Glutamatergic neuron (in vitro differentiated cells): ENCODE data around the gene ADAM22. TPM values are rescaled to one million over a fixed set of nuclear protein-coding genes. Genes with fewer than 3 reads are reported as not detected.
"Not testable (repeated sequence)": the region's sequence is repeated elsewhere in the genome, so short reads cannot be mapped to it uniquely, and the experiment has no call there.

Source experiments
- DNase-seq: peaks from one replicate; pipeline ENCODE4 v3.0.0; 2022
- H3K27ac Mint-ChIP-seq: one replicate; pipeline ENCODE4 v1.8.0; 2020; ENCODE audit warnings: mild to moderate bottlenecking, mixed read lengths, inconsistent platforms; ENCODE audit not compliant: unreplicated experiment
- H3K27me3 Mint-ChIP-seq: one replicate; pipeline ENCODE4 v1.8.0; 2020; ENCODE audit warnings: mild to moderate bottlenecking, moderate library complexity, mixed read lengths, inconsistent platforms; ENCODE audit not compliant: unreplicated experiment
- H3K36me3 Mint-ChIP-seq: one replicate; pipeline ENCODE4 v1.8.0; 2020; ENCODE audit warnings: mild to moderate bottlenecking, mixed read lengths, inconsistent platforms; ENCODE audit not compliant: unreplicated experiment
- H3K4me1 Mint-ChIP-seq: one replicate; pipeline ENCODE4 v1.8.0; 2020; ENCODE audit warnings: mild to moderate bottlenecking, low read depth, mixed read lengths, inconsistent platforms; ENCODE audit not compliant: unreplicated experiment
- H3K4me3 Mint-ChIP-seq: one replicate; pipeline ENCODE4 v1.8.0; 2020; ENCODE audit warnings: mild to moderate bottlenecking, mixed read lengths, inconsistent platforms; ENCODE audit not compliant: unreplicated experiment
- H3K9me3 Mint-ChIP-seq: one replicate; pipeline ENCODE4 v1.8.0; 2020; ENCODE audit warnings: mild to moderate bottlenecking, moderate library complexity, mixed read lengths, inconsistent platforms; ENCODE audit not compliant: unreplicated experiment
- total RNA-seq: library from RNA; stranded (reverse); fragmentation: NEBNext Ultra II Directional; extraction: Animal tissue kit (Norgen Biotek cat#: 25700); gene quantifications from one replicate; pipeline ENCODE4 v1.2.1, GENCODE V29; 2021; ENCODE audit not compliant: unreplicated experiment
- TF ChIP-seq, protein P1 (sequence below): fragments of 200-600 bp; sonication (generic); IDR thresholded peaks from one replicate; pipeline ENCODE4 v1.5.0; 2021; ENCODE audit not compliant: partially characterized antibody, unreplicated experiment

ADAM22 gene
- total RNA-seq, 1 donor from 2014 or later = 91.9 TPM

DNA sequence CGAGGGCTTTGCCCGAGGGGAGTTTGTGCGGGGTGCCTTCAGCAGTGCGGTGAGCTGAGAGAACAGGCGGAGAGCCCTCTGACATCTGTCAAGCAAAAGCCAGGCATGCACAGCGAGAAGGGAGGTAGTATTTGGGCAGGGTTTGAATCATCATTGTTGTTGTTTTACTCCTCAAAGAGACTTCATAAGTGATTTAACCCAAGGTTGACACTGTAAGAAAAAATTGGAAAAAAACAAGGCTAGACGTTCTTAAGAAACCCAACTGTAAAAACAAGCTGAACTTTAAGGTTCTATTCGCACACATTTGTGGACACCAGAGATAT, 1.3 kb downstream of the ADAM22 start:
- Mint-ChIP-seq H3K27ac (peak overlapping the region; percentile 95), H3K9me3 (peaks cover 8% of the 10 kb centered on the region), H3K36me3 (no peaks in the 10 kb centered on the region), H3K4me3 (peak overlapping the region; percentile 99), H3K27me3 (peaks cover 4% of the 10 kb centered on the region), H3K4me1 (peaks cover 6% of the 10 kb centered on the region)
- peak; percentile 26 for DNase-seq
- TF ChIP-seq, protein P1, sequence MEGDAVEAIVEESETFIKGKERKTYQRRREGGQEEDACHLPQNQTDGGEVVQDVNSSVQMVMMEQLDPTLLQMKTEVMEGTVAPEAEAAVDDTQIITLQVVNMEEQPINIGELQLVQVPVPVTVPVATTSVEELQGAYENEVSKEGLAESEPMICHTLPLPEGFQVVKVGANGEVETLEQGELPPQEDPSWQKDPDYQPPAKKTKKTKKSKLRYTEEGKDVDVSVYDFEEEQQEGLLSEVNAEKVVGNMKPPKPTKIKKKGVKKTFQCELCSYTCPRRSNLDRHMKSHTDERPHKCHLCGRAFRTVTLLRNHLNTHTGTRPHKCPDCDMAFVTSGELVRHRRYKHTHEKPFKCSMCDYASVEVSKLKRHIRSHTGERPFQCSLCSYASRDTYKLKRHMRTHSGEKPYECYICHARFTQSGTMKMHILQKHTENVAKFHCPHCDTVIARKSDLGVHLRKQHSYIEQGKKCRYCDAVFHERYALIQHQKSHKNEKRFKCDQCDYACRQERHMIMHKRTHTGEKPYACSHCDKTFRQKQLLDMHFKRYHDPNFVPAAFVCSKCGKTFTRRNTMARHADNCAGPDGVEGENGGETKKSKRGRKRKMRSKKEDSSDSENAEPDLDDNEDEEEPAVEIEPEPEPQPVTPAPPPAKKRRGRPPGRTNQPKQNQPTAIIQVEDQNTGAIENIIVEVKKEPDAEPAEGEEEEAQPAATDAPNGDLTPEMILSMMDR = no peak

DNA sequence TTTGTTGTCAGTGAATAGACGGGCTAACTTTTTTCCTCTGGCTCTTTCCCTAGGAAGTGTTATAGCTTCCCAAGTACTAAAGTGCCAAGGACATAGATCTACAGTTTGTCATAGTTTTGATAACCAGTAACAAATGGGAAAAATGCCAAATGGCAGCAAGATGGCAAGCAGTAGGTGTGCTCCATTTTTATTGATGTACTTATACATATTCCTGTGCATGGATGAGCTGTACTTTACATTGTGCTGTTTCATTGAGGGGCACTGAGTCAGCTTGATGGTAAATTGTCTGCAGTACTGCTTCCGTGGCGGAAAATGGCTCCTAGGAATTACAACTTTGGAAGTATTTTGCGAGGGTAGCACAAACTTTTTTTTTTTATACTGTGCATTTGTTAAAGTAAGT, 7.1 kb downstream of the ADAM22 start:
- H3K4me1 Mint-ChIP-seq = peaks cover 13% of the 10 kb centered on the region
- DNase-seq = no peak
- H3K9me3 Mint-ChIP-seq = peaks cover 2% of the 10 kb centered on the region
- H3K4me3 Mint-ChIP-seq = no peak overlapping the region
- no peaks in the 10 kb centered on the region for H3K27me3 Mint-ChIP-seq
- no peaks in the 10 kb centered on the region for H3K36me3 Mint-ChIP-seq
- TF ChIP-seq, protein P1 = no peak
- H3K27ac Mint-ChIP-seq = no peak overlapping the region

DNA sequence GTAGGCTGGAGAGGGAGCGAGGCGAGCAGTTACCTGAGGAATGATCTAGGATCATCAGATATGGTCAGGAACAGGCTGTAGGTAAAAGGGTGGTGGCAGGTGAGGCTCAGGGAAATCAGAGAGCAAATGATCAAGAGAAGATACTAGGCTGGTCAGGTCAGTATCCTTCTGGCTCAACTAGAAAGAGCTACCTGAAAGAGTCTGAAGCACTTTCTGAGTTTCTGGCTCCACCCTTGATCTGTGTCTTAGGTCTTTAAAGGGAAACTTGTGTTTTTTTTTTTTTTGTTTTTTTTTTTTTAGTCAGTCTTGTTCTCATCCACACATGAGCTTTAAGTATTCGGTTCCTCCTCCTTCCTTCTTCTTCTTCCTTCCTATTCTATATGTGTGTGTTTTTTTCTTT, 10.5 kb downstream of the ADAM22 start:
- H3K9me3 Mint-ChIP-seq = no peaks in the 10 kb centered on the region
- no peak overlapping the region for H3K27ac Mint-ChIP-seq
- no peaks in the 10 kb centered on the region for H3K36me3 Mint-ChIP-seq
- H3K4me3 Mint-ChIP-seq = no peak overlapping the region
- no peaks in the 10 kb centered on the region for H3K27me3 Mint-ChIP-seq
- TF ChIP-seq, protein P1 = no peak
- DNase-seq = no peak
- peaks cover 9% of the 10 kb centered on the region for H3K4me1 Mint-ChIP-seq

DNA sequence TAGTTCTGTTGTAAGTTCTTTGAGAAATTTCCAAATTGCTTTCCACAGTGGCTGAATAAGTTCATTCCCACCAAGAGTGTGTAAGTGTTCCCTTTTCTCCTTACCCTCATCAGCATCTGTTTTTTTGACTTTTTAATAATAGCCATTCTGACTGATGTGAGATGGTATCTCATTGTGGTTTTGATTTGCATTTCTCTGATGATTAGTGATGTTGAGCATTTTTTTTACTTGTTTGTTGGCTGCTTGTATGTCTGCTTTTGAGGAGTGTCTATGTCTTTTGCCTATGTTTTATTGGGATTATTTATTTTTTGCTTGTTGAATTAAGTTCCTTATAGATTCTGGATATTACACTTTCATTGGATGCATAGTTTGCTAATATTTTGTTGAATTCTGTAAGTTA, 11.9 kb downstream of the ADAM22 start:
- not testable (repeated sequence) for H3K27me3 Mint-ChIP-seq, H3K36me3 Mint-ChIP-seq, H3K4me3 Mint-ChIP-seq, H3K9me3 Mint-ChIP-seq, H3K4me1 Mint-ChIP-seq, H3K27ac Mint-ChIP-seq, DNase-seq

DNA sequence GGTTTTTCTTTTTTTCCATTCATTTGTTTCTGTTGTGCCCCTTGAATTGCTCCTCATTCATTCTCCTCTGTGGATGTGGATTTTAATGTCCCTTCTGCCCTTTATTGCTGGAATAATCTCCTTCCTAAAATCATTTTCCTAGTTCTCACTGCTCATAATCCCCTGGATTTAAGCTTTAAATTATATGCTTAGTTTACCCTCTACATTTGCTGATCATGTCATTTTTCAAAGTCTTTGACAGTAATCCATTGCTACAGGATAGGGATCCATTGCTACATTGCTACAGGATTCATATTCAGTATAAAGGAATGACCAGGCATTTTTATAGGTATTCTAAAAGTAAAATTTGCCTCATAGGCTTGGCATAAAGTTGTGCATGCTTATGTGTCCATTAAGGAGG, 14.3 kb downstream of the ADAM22 start:
- TF ChIP-seq, protein P1 = no peak
- DNase-seq = no peak
- Mint-ChIP-seq H3K27me3 (no peaks in the 10 kb centered on the region), H3K4me3 (no peak overlapping the region), H3K27ac (no peak overlapping the region), H3K4me1 (peaks cover 9% of the 10 kb centered on the region), H3K36me3 (no peaks in the 10 kb centered on the region), H3K9me3 (no peaks in the 10 kb centered on the region)

DNA sequence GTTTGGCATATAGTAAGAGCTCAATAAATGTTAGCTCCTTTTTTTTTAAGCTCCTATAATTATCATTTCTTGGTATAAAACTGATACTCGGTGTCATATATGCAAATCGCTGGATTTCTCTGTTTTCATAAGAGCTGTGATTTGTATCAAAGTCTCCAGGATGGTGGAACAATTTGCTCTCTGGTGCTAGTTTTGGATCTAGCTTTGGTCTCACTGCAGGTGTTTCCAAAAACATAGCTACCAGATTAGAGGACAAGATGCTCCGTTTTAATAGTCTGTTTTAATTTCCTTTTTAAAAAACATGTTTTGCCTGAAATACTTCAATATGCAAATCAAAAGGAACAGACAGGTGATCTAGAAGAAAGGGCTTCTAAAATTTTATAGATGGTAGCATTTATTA, 25.3 kb downstream of the ADAM22 start:
- H3K4me1 Mint-ChIP-seq = peaks cover 2% of the 10 kb centered on the region
- DNase-seq = no peak
- H3K27ac Mint-ChIP-seq = no peak overlapping the region
- TF ChIP-seq, protein P1 = no peak
- H3K27me3 Mint-ChIP-seq = peaks cover 3% of the 10 kb centered on the region
- H3K4me3 Mint-ChIP-seq = no peak overlapping the region
- peaks cover 16% of the 10 kb centered on the region for H3K36me3 Mint-ChIP-seq
- peaks cover 6% of the 10 kb centered on the region for H3K9me3 Mint-ChIP-seq
